C4-2B (cell line): ENCODE data around the gene TMEM182.

ENCODE experiments used
- H3K27ac ChIP-seq: fragments of 450-650 bp; 2 replicates; pipeline ENCODE4 v1.5.1; 2017
- ZFX ChIP-seq: fragments of 450-650 bp; IDR thresholded peaks from 2 replicates; pipeline ENCODE4 v1.6.1; 2017
- TF ChIP-seq, protein P1 (sequence below): fragments of 450-650 bp; conservative IDR thresholded peaks from 2 replicates; pipeline ENCODE4 v1.5.1; 2017; ENCODE audit warnings: mild to moderate bottlenecking

The TMEM182 gene, protein sequence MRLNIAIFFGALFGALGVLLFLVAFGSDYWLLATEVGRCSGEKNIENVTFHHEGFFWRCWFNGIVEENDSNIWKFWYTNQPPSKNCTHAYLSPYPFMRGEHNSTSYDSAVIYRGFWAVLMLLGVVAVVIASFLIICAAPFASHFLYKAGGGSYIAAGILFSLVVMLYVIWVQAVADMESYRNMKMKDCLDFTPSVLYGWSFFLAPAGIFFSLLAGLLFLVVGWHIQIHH

DNA sequence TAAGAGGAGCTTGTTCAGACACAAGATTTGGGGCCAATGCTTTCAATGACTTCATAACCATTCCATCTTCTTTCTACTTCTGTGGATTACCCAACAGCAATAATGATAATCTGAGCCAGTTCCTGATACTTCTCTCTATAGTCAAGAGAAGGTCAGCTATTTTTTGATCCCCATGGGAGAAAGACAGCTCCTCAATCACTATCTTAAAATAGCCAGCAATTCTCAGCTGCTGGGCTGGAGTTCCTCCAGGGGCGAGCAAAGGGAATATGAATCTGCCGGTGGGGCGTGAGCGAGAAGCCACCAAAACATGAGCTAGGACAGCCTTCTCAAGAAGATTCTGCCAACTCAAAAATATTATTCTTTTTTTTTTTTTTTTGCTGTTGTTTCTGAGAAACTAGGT lies at the start of gene TMEM182:
TMEM182 (plus strand) TSS at position 269 of the 400 bp plus-strand sequence. CDS start 187 bp downstream, outside the sequence.
- TF ChIP-seq ZFX: no peak
- TF ChIP-seq, protein P1, sequence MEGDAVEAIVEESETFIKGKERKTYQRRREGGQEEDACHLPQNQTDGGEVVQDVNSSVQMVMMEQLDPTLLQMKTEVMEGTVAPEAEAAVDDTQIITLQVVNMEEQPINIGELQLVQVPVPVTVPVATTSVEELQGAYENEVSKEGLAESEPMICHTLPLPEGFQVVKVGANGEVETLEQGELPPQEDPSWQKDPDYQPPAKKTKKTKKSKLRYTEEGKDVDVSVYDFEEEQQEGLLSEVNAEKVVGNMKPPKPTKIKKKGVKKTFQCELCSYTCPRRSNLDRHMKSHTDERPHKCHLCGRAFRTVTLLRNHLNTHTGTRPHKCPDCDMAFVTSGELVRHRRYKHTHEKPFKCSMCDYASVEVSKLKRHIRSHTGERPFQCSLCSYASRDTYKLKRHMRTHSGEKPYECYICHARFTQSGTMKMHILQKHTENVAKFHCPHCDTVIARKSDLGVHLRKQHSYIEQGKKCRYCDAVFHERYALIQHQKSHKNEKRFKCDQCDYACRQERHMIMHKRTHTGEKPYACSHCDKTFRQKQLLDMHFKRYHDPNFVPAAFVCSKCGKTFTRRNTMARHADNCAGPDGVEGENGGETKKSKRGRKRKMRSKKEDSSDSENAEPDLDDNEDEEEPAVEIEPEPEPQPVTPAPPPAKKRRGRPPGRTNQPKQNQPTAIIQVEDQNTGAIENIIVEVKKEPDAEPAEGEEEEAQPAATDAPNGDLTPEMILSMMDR: no peak
- H3K27ac ChIP-seq: no peak within 1 kb of the TSS

DNA sequence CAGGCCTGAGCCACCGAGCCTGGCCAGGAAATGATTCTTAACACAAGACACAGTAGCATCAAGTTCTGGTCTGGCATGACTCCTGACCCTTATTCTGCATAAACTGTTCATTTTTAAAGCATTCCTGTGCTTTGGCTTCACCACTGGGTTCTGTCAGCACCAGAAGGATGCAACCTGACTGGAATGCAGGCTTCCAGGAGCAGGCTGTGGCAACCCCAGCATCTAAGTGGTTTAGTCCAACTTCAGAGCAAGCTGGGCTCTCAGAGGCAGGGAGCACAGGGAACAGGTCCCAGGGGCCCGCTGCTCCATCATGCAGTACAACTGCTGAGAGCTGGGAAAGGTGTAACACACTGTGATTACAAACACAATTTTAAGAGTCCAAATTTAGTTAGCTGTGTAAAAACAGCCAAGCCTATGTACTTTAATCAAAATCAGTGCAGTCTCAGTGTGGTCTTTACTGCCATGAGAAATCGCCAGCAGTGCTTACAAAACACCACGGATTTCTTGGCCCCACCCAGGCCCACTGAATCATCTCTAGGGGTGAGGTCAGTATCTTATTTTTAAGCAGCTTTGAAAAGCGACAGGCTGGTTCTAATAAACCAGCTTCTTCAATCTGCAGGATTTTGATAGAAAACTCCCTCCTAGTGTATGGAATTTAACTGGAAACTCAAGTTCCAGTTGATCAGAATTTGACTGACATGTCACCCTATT lies 44.4 kb upstream of the TMEM182 start:
- TF ChIP-seq, protein P1: no peak
- no peak for TF ChIP-seq ZFX
- H3K27ac ChIP-seq: no peak overlapping the region

DNA sequence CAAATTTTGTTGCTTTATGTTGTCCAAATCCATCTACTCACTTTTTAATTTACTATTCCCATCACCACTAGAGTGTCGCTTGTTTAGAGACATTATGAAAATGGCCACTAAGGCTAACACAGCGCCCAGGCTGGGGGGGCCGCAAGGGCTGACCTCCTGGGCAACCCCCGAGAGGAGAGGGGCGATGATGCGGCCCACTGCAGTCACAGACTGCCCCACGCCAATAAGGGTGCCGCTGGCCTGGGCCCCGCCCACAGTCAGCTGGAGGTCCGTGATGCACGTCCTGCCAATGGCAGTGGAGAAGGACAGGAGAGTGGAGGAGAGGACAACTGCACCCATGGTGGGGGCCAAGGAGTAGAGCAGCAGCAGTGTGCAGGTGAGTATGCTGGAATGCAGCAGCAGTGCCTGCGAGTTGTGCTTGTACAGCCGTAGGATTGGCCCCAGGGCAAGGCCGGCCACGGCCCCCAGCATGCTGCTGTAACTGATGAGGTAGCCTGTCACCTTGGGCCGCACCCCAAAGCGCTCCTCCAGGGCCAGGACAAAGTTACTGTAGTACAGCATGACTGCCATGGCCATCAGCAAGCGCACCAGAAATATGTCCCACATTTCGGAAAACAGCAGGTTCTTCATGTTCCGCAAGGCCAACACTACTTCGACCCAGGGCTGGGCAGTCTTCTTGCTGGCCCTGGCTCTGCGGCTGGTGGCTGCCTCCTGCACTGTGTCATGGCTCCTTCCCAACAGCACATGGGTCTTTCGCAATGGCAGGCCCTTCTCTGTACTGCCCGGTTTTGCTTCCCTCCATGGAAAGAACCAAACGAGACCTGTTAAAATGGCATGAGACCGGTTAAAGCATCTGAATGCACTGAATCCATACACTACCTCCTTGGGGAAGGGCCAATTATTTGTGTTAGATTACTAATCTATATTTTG lies 43.2 kb upstream of the TMEM182 start:
- TF ChIP-seq, protein P1: no peak
- no peak for TF ChIP-seq ZFX
- H3K27ac ChIP-seq: no peak overlapping the region

DNA sequence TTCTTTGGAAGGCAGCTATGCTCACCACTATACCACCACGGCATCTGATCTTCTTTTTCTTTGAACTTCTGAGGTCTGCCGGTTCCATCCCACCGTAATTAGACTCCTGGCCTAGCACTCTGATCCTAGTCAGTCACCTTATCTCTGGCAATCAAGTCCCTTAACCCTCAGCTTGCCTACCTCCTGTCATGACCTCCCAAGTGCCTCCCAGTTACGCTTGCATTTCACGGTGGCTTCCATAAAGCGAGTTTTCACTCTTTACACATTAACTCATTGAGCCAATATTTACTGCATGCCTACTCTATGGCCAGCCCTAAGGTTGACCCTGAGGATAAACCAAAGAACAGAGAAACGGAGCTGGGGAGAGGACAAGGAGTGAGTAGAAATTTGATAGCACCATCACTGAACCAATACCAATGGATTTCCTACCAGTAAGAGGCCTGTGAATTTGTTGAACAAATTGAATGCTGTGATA lies 37.8 kb upstream of the TMEM182 start:
- H3K27ac ChIP-seq: no peak overlapping the region
- TF ChIP-seq ZFX: no peak
- TF ChIP-seq, protein P1: no peak

DNA sequence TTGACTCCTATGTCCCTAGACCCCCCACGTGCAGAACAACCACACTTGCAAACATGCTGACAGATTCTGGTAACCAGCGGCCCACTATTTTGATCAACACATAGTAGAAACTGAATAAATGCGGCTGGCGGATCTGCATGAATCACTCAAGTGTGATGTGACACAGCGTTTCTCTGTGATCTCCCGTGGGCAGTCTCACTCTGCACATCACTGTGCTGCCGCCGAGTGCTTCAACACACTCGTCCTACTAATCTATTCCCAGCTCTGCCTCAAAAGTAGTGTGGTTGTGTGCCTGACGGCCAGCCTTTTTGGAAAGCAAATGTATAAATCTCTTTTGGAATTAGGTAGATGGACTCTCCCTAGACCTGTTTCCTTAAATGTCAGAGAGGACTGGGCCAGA lies 37.3 kb upstream of the TMEM182 start:
- no peak overlapping the region for H3K27ac ChIP-seq
- TF ChIP-seq, protein P1: no peak
- no peak for TF ChIP-seq ZFX

DNA sequence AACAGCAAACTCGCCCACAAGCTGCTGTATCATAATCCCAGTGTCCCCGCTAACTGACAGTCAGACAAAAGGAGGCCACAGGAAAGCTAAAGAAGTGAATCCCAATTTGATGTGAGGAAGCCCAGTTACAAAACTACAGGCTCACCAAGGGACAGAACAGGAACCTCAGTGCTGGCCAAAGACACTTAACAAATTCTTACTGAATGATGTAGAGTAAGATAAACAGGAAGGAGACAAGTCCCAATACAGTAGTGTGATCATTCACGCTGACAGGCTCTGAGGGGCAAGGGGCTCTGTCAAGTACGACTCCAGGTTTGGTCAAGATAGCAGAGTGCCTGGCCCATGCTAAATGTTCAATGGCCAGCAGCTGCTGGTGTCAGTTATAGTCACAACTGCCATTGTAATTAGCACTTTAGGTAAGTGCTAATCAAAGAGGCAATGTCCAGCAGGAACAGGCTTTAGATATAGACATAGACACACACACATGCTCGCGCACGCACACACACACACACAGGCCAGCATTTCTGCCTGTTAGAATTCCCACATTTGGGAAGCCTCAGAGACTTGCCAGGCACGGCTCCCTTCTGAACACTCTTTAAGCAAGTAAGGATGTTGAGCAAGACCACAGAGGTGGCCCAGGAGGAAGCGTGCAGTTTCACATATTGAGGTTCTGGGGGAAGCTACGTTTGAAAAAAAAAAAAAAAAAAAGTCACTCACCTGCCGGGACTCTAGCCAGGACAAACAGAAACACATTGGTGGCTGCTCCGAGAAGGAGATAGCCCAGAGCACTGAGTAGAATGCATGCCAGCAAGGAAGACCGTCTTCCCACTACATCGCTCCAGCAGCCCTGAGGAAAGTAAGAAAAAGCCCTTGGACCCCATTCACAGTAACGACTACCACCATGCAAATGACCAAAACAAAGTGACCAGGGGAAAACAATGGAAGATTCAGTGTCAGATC lies 35.4 kb upstream of the TMEM182 start:
- H3K27ac ChIP-seq: no peak overlapping the region
- TF ChIP-seq, protein P1: no peak
- TF ChIP-seq ZFX: no peak
